ENCODE measurements around the gene MAGI2. TPM values are rescaled to one million over a fixed set of nuclear protein-coding genes. Genes with fewer than 3 reads are reported as not detected.

The MAGI2 gene
- total RNA-seq, 1 experiment from 2014 or later = 0.07 TPM

DNA sequence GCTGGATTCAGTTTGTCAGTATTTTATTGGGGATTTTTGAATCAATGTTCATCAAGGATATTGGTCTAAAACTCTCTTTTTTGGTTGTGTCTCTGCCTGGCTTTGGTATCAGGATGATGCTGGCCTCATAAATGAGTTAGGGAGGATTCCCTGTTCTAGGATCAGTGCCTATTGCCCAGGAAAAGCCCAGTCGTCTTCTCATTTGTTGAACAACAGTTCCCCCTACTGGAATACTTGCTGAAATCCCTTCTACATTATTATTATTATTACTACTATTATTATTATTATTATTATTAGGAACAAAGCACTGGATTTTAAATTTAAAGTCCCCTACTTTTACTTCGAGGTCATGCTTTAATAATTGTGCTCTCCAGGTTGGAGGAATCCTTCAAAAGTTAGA lies 528.9 kb downstream of the MAGI2 start:
- Mint-ChIP-seq H3K4me1 (ENCODE audit: insufficient read depth, unreplicated experiment) (no peaks in the 10 kb centered on the region), H3K9me3 (ENCODE audit: unreplicated experiment) (no peaks in the 10 kb centered on the region), H3K27ac (ENCODE audit: low read depth, unreplicated experiment) (no peak overlapping the region), H3K36me3 (ENCODE audit: insufficient read depth, unreplicated experiment) (no peaks in the 10 kb centered on the region), H3K4me3 (ENCODE audit: unreplicated experiment) (no peak overlapping the region), H3K27me3 (ENCODE audit: insufficient read depth, unreplicated experiment) (peaks cover 23% of the 10 kb centered on the region)
- intact Hi-C loops (cut with micrococcal nuclease) = loop anchor here (2.0 to 10.0 kb wide), 3 partner anchors 340 to 1270 kb away; no protein-coding TSS in a partner anchor
- peak; percentile 43 for TF ChIP-seq CTCF (IDR thresholded peaks at IDR 0.05; ENCODE audit: unreplicated experiment)
- ChIA-PET POLR2A (no interaction called here), CTCF (interaction anchor here (0.6 to 1.0 kb wide), 5 partner anchors 29 to 996 kb away, joined by 3 to 5 read pairs (median 3); no protein-coding TSS in a partner anchor)
- peak; percentile 24 for DNase-seq (ENCODE audit: unreplicated experiment)
- BruUV-seq (replicated peaks) = no TSS peak

- POLR2A ChIA-PET = no interaction called here
- no TSS peak for BruUV-seq (replicated peaks)
- CTCF ChIA-PET = no interaction called here
- no peaks in the 10 kb centered on the region for H3K36me3 Mint-ChIP-seq (ENCODE audit: insufficient read depth, unreplicated experiment)
- H3K9me3 Mint-ChIP-seq (ENCODE audit: unreplicated experiment) = no peaks in the 10 kb centered on the region
- H3K27ac Mint-ChIP-seq (ENCODE audit: low read depth, unreplicated experiment) = no peak overlapping the region
- H3K27me3 Mint-ChIP-seq (ENCODE audit: insufficient read depth, unreplicated experiment) = peaks cover 38% of the 10 kb centered on the region
- no peak for DNase-seq (ENCODE audit: unreplicated experiment)
- TF ChIP-seq CTCF (IDR thresholded peaks at IDR 0.05; ENCODE audit: unreplicated experiment) = no peak
- intact Hi-C loops (cut with micrococcal nuclease) = no loop called here
- no peaks in the 10 kb centered on the region for H3K4me1 Mint-ChIP-seq (ENCODE audit: insufficient read depth, unreplicated experiment)
- no peak overlapping the region for H3K4me3 Mint-ChIP-seq (ENCODE audit: unreplicated experiment)
Measured at GRCh38 chr7:78912781-78913180, 540.7 kb downstream of the MAGI2 start.

DNA sequence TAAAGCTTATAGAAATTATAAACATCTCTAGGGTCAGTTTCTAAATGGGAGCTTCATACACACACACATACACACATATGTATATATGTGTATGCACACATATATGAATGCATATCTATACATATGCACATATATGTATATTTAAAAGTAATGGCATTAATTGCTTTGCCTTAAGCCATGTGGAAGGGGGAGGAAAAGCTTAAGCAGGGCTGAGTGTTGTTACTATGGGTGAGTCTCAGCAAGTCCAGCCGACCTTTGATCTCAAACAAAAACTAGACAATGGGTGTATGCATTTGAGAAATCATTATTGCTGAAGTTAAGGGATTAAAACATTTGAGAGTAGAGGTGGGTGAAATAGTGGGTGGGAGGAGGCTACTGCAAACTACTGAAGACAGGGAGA lies 546.7 kb downstream of the MAGI2 start:
- POLR2A ChIA-PET = no interaction called here
- intact Hi-C loops (cut with micrococcal nuclease) = no loop called here
- CTCF ChIA-PET = no interaction called here
- Mint-ChIP-seq H3K27me3 (ENCODE audit: insufficient read depth, unreplicated experiment) (peaks cover 32% of the 10 kb centered on the region), H3K36me3 (ENCODE audit: insufficient read depth, unreplicated experiment) (no peaks in the 10 kb centered on the region), H3K27ac (ENCODE audit: low read depth, unreplicated experiment) (no peak overlapping the region), H3K4me3 (ENCODE audit: unreplicated experiment) (no peak overlapping the region), H3K4me1 (ENCODE audit: insufficient read depth, unreplicated experiment) (no peaks in the 10 kb centered on the region), H3K9me3 (ENCODE audit: unreplicated experiment) (no peaks in the 10 kb centered on the region)
- no peak for TF ChIP-seq CTCF (IDR thresholded peaks at IDR 0.05; ENCODE audit: unreplicated experiment)
- DNase-seq (ENCODE audit: unreplicated experiment) = no peak
- BruUV-seq (replicated peaks) = no TSS peak

DNA sequence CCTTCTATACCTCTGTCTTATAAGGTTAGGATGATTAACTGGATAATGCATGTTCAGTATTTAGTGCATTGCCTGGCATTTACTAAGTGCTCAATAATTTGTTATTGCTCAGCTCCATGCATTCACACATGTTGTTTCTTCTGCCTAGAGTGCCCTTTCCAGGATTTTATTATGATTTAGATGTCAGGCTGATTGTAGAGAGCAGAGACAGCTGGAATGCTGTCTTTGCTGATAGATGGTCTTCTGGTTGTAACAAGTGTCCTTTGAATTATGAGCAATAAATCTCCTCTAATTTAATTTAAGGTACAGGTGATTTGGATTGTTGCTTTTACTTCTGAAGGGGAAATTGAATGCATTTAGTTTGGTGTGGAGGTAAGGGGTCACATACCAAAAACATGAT lies 548.0 kb downstream of the MAGI2 start:
- Mint-ChIP-seq H3K4me3 (ENCODE audit: unreplicated experiment) (no peak overlapping the region), H3K36me3 (ENCODE audit: insufficient read depth, unreplicated experiment) (no peaks in the 10 kb centered on the region), H3K27me3 (ENCODE audit: insufficient read depth, unreplicated experiment) (peaks cover 32% of the 10 kb centered on the region), H3K9me3 (ENCODE audit: unreplicated experiment) (no peaks in the 10 kb centered on the region), H3K4me1 (ENCODE audit: insufficient read depth, unreplicated experiment) (no peaks in the 10 kb centered on the region), H3K27ac (ENCODE audit: low read depth, unreplicated experiment) (no peak overlapping the region)
- no TSS peak for BruUV-seq (replicated peaks)
- no peak for DNase-seq (ENCODE audit: unreplicated experiment)
- TF ChIP-seq CTCF (IDR thresholded peaks at IDR 0.05; ENCODE audit: unreplicated experiment) = no peak
- ChIA-PET CTCF (interaction anchor here (0.6 to 0.7 kb wide), 2 partner anchors 169 to 230 kb away, joined by 3 to 4 read pairs; no protein-coding TSS in a partner anchor), POLR2A (no interaction called here)
- intact Hi-C loops (cut with micrococcal nuclease) = no loop called here

Data from MCF 10A (cell line).